ENCODE results near the gene AMER3. TPM values are rescaled to one million over a fixed set of nuclear protein-coding genes. Genes with fewer than 3 reads are reported as not detected.
A peak's percentile ranks its signal among the peaks of the same experiment; 100 is the strongest.

AMER3 gene
- total RNA-seq, 2 donors from 2014 or later = 0.33 to 0.78 TPM

DNA sequence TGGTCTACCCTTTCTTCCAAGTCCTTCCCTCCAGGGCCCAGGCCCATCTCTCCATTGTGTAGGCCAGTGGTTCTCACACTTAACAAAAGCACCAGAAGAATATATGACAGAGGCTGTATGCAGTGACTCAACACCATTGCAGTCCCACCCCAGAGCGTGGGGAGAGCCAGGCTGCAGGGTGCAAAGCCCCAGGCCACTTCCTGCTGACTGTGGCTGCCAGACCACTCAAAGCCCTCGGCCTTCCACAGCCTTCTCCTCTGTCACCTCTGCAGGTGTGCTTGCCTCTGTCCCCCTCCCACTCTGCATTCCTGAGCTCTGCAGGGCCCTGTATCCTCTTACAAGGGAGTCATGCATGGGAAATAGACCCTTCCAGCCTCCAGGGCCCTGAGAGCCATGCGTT, 41.0 kb downstream of the AMER3 start:
- intact Hi-C loops (cut with DNase I) = no loop called here
- Histone ChIP-seq H3K4me1 (peaks cover 15% of the 10 kb centered on the region), H3K9me3 (no peaks in the 10 kb centered on the region), H3K36me3 (replicated peaks in 1 of 2; ENCODE audit: insufficient read depth in 1 of 2, low read depth in 2 of 2) (no peaks in the 10 kb centered on the region), H3K27me3 (no peaks in the 10 kb centered on the region), H3K27ac (no peak overlapping the region), H3K4me3 (no peak overlapping the region)
- no peak for TF ChIP-seq POLR2A (IDR thresholded peaks at IDR 0.05)
- TF ChIP-seq, protein P1, sequence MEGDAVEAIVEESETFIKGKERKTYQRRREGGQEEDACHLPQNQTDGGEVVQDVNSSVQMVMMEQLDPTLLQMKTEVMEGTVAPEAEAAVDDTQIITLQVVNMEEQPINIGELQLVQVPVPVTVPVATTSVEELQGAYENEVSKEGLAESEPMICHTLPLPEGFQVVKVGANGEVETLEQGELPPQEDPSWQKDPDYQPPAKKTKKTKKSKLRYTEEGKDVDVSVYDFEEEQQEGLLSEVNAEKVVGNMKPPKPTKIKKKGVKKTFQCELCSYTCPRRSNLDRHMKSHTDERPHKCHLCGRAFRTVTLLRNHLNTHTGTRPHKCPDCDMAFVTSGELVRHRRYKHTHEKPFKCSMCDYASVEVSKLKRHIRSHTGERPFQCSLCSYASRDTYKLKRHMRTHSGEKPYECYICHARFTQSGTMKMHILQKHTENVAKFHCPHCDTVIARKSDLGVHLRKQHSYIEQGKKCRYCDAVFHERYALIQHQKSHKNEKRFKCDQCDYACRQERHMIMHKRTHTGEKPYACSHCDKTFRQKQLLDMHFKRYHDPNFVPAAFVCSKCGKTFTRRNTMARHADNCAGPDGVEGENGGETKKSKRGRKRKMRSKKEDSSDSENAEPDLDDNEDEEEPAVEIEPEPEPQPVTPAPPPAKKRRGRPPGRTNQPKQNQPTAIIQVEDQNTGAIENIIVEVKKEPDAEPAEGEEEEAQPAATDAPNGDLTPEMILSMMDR (IDR thresholded peaks at IDR 0.05) = no peak
- WGBS, 2 donors = 62 to 68% methylated on average over 3 of the region's 3 CpGs
- ATAC-seq = no peak
- DNase-seq = no peak

DNA sequence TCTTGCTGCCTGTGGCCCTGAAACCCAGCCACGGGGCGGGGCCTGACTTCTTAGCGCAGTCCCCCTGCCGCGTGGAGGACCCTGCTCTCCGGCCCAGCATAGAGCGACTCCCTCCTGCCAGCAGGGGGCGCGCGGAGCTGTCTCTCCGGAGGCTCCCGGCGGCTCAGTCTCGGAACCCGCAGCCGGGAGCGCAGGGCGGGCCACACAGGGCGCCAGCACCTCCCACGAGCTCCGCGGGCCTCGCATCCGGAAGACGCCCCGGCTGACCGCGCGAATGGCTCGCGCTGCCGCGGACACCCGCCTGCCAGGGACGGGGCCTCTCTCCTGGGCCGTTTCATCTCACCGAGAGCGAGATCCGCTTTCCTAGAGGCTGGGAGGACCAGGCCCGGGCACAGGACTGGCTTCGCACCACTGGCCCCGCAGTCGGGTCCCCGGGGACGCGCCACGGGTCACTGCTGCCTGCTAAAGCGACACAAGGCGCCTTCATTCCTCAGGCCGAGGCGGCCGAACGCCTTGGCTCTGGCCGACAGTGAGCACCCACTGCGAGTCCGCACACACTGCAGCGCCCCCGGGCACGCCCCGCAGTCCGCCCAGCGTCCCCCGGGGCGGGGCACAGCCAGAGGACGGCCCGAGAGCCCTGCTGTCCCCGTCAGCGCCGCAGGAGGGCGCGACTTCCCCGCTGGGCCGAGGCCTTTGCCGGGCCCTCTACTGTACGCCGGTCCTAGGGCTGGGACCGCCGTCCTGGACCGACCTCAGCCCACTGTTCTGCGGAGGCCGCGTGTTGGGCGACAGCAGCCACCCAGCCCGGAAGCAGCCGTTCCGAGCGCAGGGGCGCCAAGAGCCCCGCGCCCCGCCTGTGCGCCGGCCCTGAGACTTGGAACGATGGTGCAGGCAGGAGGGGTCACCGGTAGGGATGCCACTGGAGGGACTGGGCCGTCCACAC, 42.4 kb downstream of the AMER3 start:
- DNase-seq (peak; percentile 88 to 92 (median 90)), ATAC-seq (peak; percentile 93)
- peak overlapping the region; percentile 74 to 85 (median 84) for H3K27ac ChIP-seq
- no peaks in the 10 kb centered on the region for H3K36me3 ChIP-seq (replicated peaks in 1 of 2; ENCODE audit: insufficient read depth in 1 of 2, low read depth in 2 of 2)
- H3K27me3 ChIP-seq = no peaks in the 10 kb centered on the region
- 0% methylated on average over 19 to 95 of the region's 96 CpGs for WGBS, 2 donors
- peak; percentile 35 to 70 (median 64) for TF ChIP-seq POLR2A (IDR thresholded peaks at IDR 0.05)
- TF ChIP-seq, protein P1 (IDR thresholded peaks at IDR 0.05) = peak; percentile 83 to 99 (median 86)
- H3K4me1 ChIP-seq = peaks cover 15% of the 10 kb centered on the region
- peak overlapping the region; percentile 60 for H3K4me3 ChIP-seq
- intact Hi-C loops (cut with DNase I) = no loop called here
- no peaks in the 10 kb centered on the region for H3K9me3 ChIP-seq

DNA sequence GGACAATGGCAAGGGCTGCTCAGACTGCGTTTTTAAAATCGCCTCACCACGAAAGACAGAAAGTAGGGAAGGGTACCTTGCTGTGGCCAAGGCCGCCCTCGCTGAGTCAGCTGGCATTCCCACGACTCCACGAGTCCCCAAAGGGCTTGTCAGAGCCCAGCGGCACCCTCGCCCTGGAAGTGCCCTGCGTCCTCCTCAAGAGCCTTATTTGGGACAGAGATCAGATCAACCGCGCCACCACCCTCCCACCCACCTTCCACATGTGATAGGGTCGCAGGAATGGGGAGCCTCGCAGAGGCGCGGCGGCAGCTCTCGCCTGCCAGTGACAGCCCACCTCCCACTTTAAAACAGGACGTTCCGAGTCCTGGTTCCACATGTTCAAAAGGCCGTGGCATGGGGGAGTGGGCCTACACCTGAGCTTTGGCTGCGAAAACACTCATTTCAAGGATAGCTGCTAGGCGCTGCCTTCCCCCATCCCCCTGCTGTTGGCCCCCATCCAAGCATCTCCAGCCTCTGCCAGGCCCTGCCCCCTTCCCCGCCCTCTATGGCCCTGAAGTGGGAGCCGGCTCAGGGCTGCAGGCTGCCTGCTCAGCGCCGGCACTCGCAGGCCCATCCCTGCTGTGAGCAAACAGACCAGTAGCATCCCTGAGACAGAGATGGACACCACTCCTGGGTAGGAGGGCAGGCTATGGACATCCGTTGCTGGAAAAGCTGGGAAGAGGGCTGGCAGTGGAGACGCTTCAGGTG, 43.3 kb downstream of the AMER3 start:
- H3K9me3 ChIP-seq = no peaks in the 10 kb centered on the region
- no peaks in the 10 kb centered on the region for H3K27me3 ChIP-seq
- H3K4me1 ChIP-seq = peaks cover 15% of the 10 kb centered on the region
- DNase-seq = peak in 3 of 4 donors; percentile 29 to 46 (median 32)
- intact Hi-C loops (cut with DNase I) = no loop called here
- WGBS, 2 donors = 24 to 26% methylated on average over 22 to 30 of the region's 30 CpGs
- peak overlapping the region in 2 of 4 donors; percentile 84 to 85 for H3K27ac ChIP-seq
- TF ChIP-seq, protein P1 (IDR thresholded peaks at IDR 0.05) = no peak
- no peak for TF ChIP-seq POLR2A (IDR thresholded peaks at IDR 0.05)
- ATAC-seq = no peak
- no peaks in the 10 kb centered on the region for H3K36me3 ChIP-seq (replicated peaks in 1 of 2; ENCODE audit: insufficient read depth in 1 of 2, low read depth in 2 of 2)
- H3K4me3 ChIP-seq = peak overlapping the region in 1 of 2 donors; percentile 60

DNA sequence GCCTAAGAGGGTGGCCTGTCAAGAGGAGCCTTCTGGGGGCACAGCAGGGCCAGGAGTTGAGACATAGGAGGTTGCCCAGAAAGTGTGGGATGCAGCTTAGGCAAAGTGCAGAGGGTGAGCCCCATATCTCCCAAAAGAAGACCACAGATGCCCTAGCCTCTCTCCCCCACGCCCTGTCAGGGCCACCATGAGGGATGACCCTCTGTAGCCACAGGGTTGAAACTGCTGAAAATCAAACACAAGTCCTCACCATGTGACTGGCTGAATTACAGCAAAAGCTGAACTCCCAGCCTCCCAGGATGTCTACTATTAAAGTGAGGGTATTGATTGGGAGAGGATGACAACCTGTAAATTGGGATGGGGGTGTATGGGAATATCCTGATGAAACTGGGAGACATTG, 44.0 kb downstream of the AMER3 start:
- ATAC-seq (no peak), DNase-seq (no peak)
- intact Hi-C loops (cut with DNase I) = no loop called here
- Histone ChIP-seq H3K36me3 (replicated peaks in 1 of 2; ENCODE audit: insufficient read depth in 1 of 2, low read depth in 2 of 2) (no peaks in the 10 kb centered on the region), H3K4me1 (peaks cover 15% of the 10 kb centered on the region), H3K27me3 (no peaks in the 10 kb centered on the region), H3K27ac (no peak overlapping the region), H3K9me3 (no peaks in the 10 kb centered on the region), H3K4me3 (no peak overlapping the region)
- no peak for TF ChIP-seq POLR2A (IDR thresholded peaks at IDR 0.05)
- TF ChIP-seq, protein P1 (IDR thresholded peaks at IDR 0.05) = no peak
- 88% methylated on average over 1 of the region's 1 CpG; no CpG with 5 or more reads in 1 of the 2 donors for WGBS, 2 donors
